ENCODE data around the gene SPATA21.

Gene SPATA21

DNA sequence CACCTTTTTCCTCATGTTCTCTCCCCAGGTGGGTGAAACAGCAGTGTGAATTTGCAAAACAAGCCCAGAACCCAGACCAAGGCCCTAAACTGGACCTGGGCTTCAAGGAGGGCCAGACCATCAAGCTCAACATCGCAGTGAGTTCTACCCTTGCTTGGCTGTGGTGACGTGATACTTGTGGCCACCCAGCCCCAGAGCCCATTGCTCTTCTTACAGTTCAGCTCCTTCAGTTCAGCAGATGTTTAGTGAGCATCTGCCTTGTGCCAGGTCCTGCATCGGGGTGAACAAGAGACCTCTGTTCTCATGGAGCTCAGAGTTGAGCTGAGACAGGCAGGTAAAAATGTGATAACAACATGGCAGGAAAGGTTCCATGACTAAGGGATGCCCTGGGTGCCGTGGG is 11.8 kb upstream of the SPATA21 start:
- POLR2A ChIA-PET, result interaction anchor here (0.6 kb wide), 2 partner anchors 12 to 85 kb away, joined by 3 to 5 read pairs; no protein-coding TSS in a partner anchor
- no peak for DNase-seq (ENCODE audit: extremely low spot score)
- TF ChIP-seq, protein P1, sequence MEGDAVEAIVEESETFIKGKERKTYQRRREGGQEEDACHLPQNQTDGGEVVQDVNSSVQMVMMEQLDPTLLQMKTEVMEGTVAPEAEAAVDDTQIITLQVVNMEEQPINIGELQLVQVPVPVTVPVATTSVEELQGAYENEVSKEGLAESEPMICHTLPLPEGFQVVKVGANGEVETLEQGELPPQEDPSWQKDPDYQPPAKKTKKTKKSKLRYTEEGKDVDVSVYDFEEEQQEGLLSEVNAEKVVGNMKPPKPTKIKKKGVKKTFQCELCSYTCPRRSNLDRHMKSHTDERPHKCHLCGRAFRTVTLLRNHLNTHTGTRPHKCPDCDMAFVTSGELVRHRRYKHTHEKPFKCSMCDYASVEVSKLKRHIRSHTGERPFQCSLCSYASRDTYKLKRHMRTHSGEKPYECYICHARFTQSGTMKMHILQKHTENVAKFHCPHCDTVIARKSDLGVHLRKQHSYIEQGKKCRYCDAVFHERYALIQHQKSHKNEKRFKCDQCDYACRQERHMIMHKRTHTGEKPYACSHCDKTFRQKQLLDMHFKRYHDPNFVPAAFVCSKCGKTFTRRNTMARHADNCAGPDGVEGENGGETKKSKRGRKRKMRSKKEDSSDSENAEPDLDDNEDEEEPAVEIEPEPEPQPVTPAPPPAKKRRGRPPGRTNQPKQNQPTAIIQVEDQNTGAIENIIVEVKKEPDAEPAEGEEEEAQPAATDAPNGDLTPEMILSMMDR (IDR thresholded peaks at IDR 0.05; ENCODE audit: control extremely low read depth, extremely low read depth, low read depth, missing control alignments), result no peak
- CTCF ChIA-PET, result interaction anchor here (1.6 to 6.2 kb wide), 2 partner anchors 8 to 10 kb away, joined by 4 to 51 read pairs; partner anchors contain the start of gene NECAP2

DNA sequence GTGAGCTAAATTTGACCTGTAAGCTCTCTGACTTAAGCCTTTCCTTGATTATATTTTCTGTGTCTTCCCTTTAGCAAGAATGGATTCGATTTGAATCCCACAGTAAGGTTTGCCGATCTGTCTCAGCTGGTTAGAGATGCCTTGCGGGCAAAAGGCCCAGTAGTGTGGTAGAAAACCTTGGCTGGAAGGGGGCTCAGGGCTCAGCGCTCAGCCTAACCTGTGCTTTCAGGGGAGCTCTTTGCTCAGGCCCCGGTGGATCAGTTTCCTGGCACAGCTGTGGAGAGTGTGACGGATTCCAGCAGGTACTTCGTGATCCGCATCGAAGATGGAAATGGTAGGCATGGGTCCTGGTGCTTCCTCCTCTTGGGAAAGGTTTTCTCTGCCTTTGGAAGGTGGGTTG is 10.4 kb upstream of the SPATA21 start:
- DNase-seq (ENCODE audit: extremely low spot score), result no peak
- TF ChIP-seq, protein P1 (IDR thresholded peaks at IDR 0.05; ENCODE audit: control extremely low read depth, extremely low read depth, low read depth, missing control alignments), result no peak
- POLR2A ChIA-PET, result interaction anchor here (0.5 kb wide), 1 partner anchor 47 kb away, joined by 4 read pairs; no protein-coding TSS in a partner anchor
- CTCF ChIA-PET, result interaction anchor here (1.0 to 6.2 kb wide), 2 partner anchors 7 to 84 kb away, joined by 3 to 51 read pairs; partner anchors contain the start of gene NECAP2

DNA sequence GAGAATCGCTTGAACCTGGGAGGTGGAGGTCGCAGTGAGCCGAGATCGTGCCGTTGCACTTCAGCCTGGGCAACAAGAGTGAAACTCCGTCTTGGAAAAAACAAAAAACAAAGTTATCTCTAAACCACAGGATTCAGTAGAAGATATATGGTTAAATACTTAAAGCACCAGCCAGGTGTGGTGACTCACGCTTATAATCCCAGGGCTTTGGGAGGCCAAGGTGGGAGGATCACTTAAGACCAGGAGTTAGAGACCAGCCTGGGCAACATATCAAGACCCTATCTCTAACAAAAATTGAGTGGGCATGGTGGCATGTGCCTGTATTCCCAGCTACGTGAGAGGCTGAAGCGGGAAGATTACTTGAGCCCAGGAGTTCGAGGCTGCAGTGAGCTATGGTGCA is 8.9 kb upstream of the SPATA21 start:
- CTCF ChIA-PET, result no interaction called here

DNA sequence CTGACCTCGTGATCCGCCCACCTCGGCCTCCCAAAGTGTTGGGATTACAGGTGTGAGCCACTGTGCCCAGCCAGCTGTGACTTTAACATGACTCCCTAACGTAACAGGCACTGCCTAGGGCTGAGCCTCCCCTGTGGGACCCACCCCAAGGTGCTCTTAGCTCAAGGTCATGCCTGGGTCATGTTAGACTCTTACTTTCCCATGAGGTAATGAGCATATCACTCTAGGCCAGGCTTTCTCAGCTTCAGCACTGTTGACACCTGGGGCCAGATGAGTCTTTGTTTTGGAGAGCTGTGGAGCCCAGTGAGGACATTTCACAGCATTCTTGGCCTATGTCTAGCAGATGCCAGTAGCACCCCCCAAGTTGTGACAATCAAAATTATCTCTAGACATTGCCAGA is 7.8 kb upstream of the SPATA21 start:
- TF ChIP-seq, protein P1 (IDR thresholded peaks at IDR 0.05; ENCODE audit: control extremely low read depth, extremely low read depth, low read depth, missing control alignments), result no peak
- no peak for DNase-seq (ENCODE audit: extremely low spot score)
- CTCF ChIA-PET, result no interaction called here
- POLR2A ChIA-PET, result no interaction called here

More for the DNA sequence above, 8.9 kb upstream of the SPATA21 start:
- DNase-seq (ENCODE audit: extremely low spot score), result no peak
- POLR2A ChIA-PET, result no interaction called here
- TF ChIP-seq, protein P1 (IDR thresholded peaks at IDR 0.05; ENCODE audit: control extremely low read depth, extremely low read depth, low read depth, missing control alignments), result no peak

DNA sequence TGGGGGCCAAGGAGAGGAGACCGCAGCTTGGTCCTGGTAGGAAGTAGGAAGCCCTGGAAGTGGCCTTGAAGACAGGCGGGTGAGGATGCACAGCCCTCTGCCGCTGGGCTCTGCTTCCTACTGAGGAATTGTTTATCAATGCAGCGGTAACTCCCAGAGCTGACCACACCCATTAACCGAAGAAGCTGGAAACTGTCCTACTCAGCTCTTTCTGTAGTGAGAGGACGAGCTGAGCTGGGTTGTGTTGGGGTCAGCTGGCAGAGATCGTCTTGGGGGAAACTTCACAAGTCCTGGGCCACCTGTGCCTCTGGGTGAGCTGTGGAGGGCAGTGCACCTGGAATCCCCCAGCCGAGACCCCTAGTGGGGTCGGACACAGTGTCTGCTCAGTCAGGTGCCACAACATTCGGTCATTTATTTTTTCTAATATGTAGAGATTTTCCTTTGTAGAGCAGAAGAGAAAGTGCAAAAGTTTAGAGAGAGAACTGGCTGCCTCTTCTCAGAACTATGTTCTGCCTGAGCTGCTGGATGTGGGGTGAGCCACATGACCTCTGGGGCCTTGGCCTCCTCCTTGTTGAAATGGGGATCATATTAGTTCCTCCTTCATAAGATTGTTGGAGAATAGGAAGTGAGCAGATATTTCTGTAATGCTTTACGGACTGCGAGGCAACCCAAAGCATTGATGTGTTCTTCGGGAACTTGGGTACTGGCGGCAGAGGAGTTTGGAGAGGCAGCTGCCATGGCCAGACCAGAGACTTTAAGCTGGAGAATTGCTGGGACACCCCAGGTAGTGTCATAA is 6.9 kb upstream of the SPATA21 start:
- ChIA-PET POLR2A (no interaction called here), CTCF (interaction anchor here (0.5 to 1.9 kb wide), 3 partner anchors 11 to 71 kb away, joined by 3 to 4 read pairs (median 3); no protein-coding TSS in a partner anchor)
- TF ChIP-seq, protein P1 (IDR thresholded peaks at IDR 0.05; ENCODE audit: control extremely low read depth, extremely low read depth, low read depth, missing control alignments), result no peak
- DNase-seq (ENCODE audit: extremely low spot score), result no peak

DNA sequence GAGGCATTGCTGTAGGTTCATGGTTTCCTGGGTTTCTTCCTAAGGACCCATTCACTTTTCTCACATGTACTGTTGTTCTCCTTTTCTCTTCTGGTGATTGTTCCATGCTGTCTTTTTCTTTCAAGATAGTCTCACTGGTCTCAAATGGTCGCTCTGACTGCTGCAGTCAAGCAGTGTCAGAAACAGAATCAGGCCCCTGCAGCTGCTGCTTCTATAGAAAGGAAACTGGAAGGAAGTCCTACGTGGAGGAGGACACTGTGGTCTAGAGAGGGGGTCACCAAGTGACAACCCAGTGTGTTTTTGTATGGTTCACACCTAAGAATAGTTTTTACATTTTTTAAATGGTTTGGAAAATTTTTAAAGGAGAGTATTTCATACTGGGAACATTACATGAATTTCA is 5.7 kb upstream of the SPATA21 start:
- CTCF ChIA-PET, result interaction anchor here (1.0 to 1.9 kb wide), 2 partner anchors 9 to 16 kb away, joined by 3 to 4 read pairs; no protein-coding TSS in a partner anchor
- TF ChIP-seq, protein P1 (IDR thresholded peaks at IDR 0.05; ENCODE audit: control extremely low read depth, extremely low read depth, low read depth, missing control alignments), result no peak
- POLR2A ChIA-PET, result no interaction called here
- no peak for DNase-seq (ENCODE audit: extremely low spot score)
